Measurements from ENCODE around the gene NFIA.
A peak's percentile ranks its signal among the peaks of the same experiment; 100 is the strongest.
"Not testable (repeated sequence)": the region's sequence is repeated elsewhere in the genome, so short reads cannot be mapped to it uniquely, and the experiment has no call there.

NFIA gene

GRCh38 chr1:61453111-61453961, 371.0 kb downstream of the NFIA start:
- Histone ChIP-seq H3K27me3 (ENCODE audit: control insufficient read depth, insufficient read depth, low read length) (no peaks in the 10 kb centered on the region), H3K9me3 (ENCODE audit: control insufficient read depth, insufficient read depth, low read length) (no peaks in the 10 kb centered on the region), H3K4me3 (ENCODE audit: low read length) (no peak overlapping the region), H3K4me1 (ENCODE audit: control insufficient read depth, insufficient read depth, low read length) (no peaks in the 10 kb centered on the region), H3K36me3 (ENCODE audit: control insufficient read depth, insufficient read depth, low read length) (no peaks in the 10 kb centered on the region), H3K27ac (ENCODE audit: low read length) (no peak overlapping the region)
- DNase-seq (ENCODE audit: low read depth, low spot score) = peak; percentile 73
- no CpG with 5 or more reads among the region's 10 CpGs for WGBS (ENCODE audit: insufficient coverage, insufficient read length)

DNA sequence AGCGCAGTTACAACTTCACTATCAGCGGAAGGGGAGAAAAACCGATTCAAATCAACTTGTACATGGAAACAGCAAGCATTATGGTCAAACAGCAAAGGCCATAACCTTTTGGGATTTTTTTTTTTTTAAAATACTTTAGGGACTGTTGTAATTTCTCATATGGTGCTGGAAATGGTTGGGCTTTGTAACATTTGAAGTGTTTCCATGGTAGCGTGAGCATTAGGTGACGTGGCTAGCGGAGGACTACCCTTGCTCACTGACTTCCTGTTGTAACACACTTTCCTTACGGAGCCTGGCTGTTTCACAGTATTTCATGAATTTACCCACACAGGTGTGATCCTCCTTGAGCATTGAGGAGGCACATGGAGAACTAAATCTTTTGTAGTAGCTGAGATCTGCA, 373.0 kb downstream of the NFIA start:
- no peaks in the 10 kb centered on the region for H3K36me3 ChIP-seq (ENCODE audit: control insufficient read depth, insufficient read depth, low read length)
- no peak overlapping the region for H3K27ac ChIP-seq (ENCODE audit: low read length)
- H3K27me3 ChIP-seq (ENCODE audit: control insufficient read depth, insufficient read depth, low read length) = no peaks in the 10 kb centered on the region
- H3K9me3 ChIP-seq (ENCODE audit: control insufficient read depth, insufficient read depth, low read length) = no peaks in the 10 kb centered on the region
- DNase-seq (ENCODE audit: low read depth, low spot score) = no peak
- peaks cover 1% of the 10 kb centered on the region; the same call in 1 of the 2 replicates for H3K4me1 ChIP-seq (ENCODE audit: control insufficient read depth, insufficient read depth, low read length)
- WGBS (ENCODE audit: insufficient coverage, insufficient read length) = no CpG with 5 or more reads among the region's 7 CpGs
- no peak overlapping the region for H3K4me3 ChIP-seq (ENCODE audit: low read length)

DNA sequence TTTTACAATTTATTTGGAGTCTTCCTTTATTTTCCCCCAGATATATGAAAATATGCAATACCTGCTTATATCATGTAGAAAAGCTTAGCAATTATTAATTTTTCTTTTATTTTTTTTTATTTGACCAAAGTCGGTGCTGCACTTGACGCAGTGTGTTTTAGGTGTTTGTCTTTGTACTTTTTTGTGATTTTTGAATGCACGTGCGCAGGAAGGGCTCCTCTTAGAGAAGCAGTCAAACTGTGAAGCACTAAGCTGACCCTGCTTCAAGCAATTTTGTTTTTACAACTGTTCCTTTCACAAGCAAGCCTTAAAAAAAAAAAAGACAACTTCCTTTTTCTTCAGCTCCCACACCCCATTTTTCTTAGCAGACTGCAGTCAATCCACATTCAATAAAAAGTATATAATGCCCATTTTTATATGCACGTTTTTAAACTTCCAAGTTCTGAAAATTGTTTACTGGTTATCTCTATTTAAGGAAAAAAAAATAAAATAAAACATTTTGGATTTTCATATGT, 375.2 kb downstream of the NFIA start:
- WGBS (ENCODE audit: insufficient coverage, insufficient read length) = no CpG with 5 or more reads among the region's 5 CpGs
- no peaks in the 10 kb centered on the region for H3K36me3 ChIP-seq (ENCODE audit: control insufficient read depth, insufficient read depth, low read length)
- no peaks in the 10 kb centered on the region for H3K9me3 ChIP-seq (ENCODE audit: control insufficient read depth, insufficient read depth, low read length)
- no peak overlapping the region for H3K4me3 ChIP-seq (ENCODE audit: low read length)
- peaks cover 1% of the 10 kb centered on the region for H3K4me1 ChIP-seq (ENCODE audit: control insufficient read depth, insufficient read depth, low read length)
- no peak overlapping the region for H3K27ac ChIP-seq (ENCODE audit: low read length)
- DNase-seq (ENCODE audit: low read depth, low spot score) = no peak
- H3K27me3 ChIP-seq (ENCODE audit: control insufficient read depth, insufficient read depth, low read length) = no peaks in the 10 kb centered on the region

GRCh38 chr1:61459345-61459744, 377.0 kb downstream of the NFIA start:
- Histone ChIP-seq H3K4me1 (ENCODE audit: control insufficient read depth, insufficient read depth, low read length) (peaks cover 4% of the 10 kb centered on the region), H3K36me3 (ENCODE audit: control insufficient read depth, insufficient read depth, low read length) (no peaks in the 10 kb centered on the region), H3K4me3 (ENCODE audit: low read length) (no peak overlapping the region), H3K27ac (ENCODE audit: low read length) (no peak overlapping the region), H3K27me3 (ENCODE audit: control insufficient read depth, insufficient read depth, low read length) (no peaks in the 10 kb centered on the region), H3K9me3 (ENCODE audit: control insufficient read depth, insufficient read depth, low read length) (no peaks in the 10 kb centered on the region)
- DNase-seq (ENCODE audit: low read depth, low spot score) = no peak
- WGBS (ENCODE audit: insufficient coverage, insufficient read length) = no CpG with 5 or more reads among the region's 12 CpGs

GRCh38 chr1:61460191-61460590, 377.8 kb downstream of the NFIA start:
- H3K27ac ChIP-seq (ENCODE audit: low read length) = no peak overlapping the region
- DNase-seq (ENCODE audit: low read depth, low spot score) = no peak
- WGBS (ENCODE audit: insufficient coverage, insufficient read length) = no CpG with 5 or more reads among the region's 6 CpGs
- H3K4me3 ChIP-seq (ENCODE audit: low read length) = no peak overlapping the region
- H3K9me3 ChIP-seq (ENCODE audit: control insufficient read depth, insufficient read depth, low read length) = no peaks in the 10 kb centered on the region
- no peaks in the 10 kb centered on the region for H3K27me3 ChIP-seq (ENCODE audit: control insufficient read depth, insufficient read depth, low read length)
- peaks cover 4% of the 10 kb centered on the region for H3K4me1 ChIP-seq (ENCODE audit: control insufficient read depth, insufficient read depth, low read length)
- no peaks in the 10 kb centered on the region for H3K36me3 ChIP-seq (ENCODE audit: control insufficient read depth, insufficient read depth, low read length)

DNA sequence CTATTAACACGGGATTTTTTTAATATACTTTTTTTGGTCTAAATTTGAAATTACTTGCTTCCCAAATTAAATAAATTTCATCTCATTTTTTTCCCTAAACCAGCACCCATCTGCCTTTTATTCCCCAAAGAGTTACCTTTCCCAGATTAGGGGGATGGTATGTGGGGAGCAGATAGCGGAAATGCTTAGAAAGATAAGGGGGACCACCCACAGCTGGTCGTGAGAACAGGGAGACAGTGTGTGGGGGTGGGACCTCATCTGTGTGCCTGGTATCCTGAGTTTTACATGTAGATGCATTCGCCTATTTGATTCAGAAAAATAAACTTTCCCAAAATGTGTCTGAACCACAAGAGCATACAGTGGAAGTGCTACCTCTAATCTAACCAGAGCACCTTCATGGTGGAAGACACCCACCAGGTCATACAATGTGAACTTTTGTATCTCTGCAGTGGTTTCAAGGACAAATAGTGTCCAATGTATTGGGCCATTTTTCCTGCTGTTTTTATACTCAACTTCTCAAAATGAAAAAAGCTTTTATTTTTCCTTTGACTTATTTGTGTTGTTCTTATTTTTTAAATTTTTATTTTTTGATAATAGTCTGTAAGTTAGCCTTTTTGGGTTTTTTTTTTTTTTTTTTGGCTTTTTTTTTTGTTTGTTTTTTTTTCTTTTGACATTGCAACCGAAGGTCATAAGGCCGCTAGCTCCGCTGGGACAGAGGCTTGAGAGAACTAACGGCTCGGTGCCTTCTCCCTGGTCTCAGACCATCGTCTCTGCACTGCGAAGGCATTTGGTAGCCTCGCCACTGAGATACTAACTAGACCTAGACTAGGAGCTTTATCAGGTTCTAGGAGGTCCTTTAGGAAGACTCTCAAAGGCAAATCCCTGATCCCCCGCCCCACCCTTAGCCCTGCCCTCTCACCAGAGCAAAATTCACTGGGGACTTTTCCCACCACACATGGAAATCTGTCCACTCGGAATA, 379.3 kb downstream of the NFIA start:
- Histone ChIP-seq H3K36me3 (ENCODE audit: control insufficient read depth, insufficient read depth, low read length) (no peaks in the 10 kb centered on the region), H3K4me3 (ENCODE audit: low read length) (no peak overlapping the region), H3K27me3 (ENCODE audit: control insufficient read depth, insufficient read depth, low read length) (no peaks in the 10 kb centered on the region), H3K27ac (ENCODE audit: low read length) (no peak overlapping the region), H3K9me3 (ENCODE audit: control insufficient read depth, insufficient read depth, low read length) (no peaks in the 10 kb centered on the region), H3K4me1 (ENCODE audit: control insufficient read depth, insufficient read depth, low read length) (peaks cover 4% of the 10 kb centered on the region)
- DNase-seq (ENCODE audit: low read depth, low spot score) = no peak
- WGBS (ENCODE audit: insufficient coverage, insufficient read length) = no CpG with 5 or more reads among the region's 14 CpGs

- peaks cover 4% of the 10 kb centered on the region for H3K4me1 ChIP-seq (ENCODE audit: control insufficient read depth, insufficient read depth, low read length)
- H3K27ac ChIP-seq (ENCODE audit: low read length) = no peak overlapping the region
- H3K36me3 ChIP-seq (ENCODE audit: control insufficient read depth, insufficient read depth, low read length) = no peaks in the 10 kb centered on the region
- WGBS (ENCODE audit: insufficient coverage, insufficient read length) = no CpG with 5 or more reads among the region's 1 CpG
- no peak overlapping the region for H3K4me3 ChIP-seq (ENCODE audit: low read length)
- no peak for DNase-seq (ENCODE audit: low read depth, low spot score)
- no peaks in the 10 kb centered on the region for H3K27me3 ChIP-seq (ENCODE audit: control insufficient read depth, insufficient read depth, low read length)
- H3K9me3 ChIP-seq (ENCODE audit: control insufficient read depth, insufficient read depth, low read length) = no peaks in the 10 kb centered on the region
Measured at GRCh38 chr1:61462628-61463027, 380.3 kb downstream of the NFIA start.

DNA sequence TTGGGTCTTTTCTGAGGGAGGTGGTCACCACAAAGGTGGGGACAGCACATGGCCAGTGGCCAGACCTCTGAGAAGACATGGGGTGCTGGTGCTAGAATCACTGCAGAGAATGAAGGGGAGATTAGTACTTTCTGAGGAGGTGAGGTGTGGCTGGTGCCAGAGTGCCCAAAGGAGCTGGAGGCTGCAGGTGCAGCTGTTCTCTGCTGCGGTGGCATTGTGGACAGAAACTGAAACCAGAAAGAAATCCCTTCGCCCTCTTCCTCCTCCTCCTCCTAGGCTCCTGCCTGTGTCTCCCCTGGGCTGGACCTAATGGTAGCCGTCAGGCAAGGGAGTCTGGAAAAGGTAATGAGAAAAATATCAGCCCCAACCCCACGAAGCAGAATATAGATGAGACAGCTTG, 380.9 kb downstream of the NFIA start:
- WGBS (ENCODE audit: insufficient coverage, insufficient read length) = no CpG with 5 or more reads among the region's 4 CpGs
- H3K4me1 ChIP-seq (ENCODE audit: control insufficient read depth, insufficient read depth, low read length) = peaks cover 4% of the 10 kb centered on the region
- no peak overlapping the region for H3K4me3 ChIP-seq (ENCODE audit: low read length)
- DNase-seq (ENCODE audit: low read depth, low spot score) = no peak
- H3K36me3 ChIP-seq (ENCODE audit: control insufficient read depth, insufficient read depth, low read length) = no peaks in the 10 kb centered on the region
- H3K9me3 ChIP-seq (ENCODE audit: control insufficient read depth, insufficient read depth, low read length) = no peaks in the 10 kb centered on the region
- H3K27me3 ChIP-seq (ENCODE audit: control insufficient read depth, insufficient read depth, low read length) = no peaks in the 10 kb centered on the region
- no peak overlapping the region for H3K27ac ChIP-seq (ENCODE audit: low read length)

GRCh38 chr1:61467836-61468235, 385.5 kb downstream of the NFIA start:
- H3K4me1 ChIP-seq (ENCODE audit: control insufficient read depth, insufficient read depth, low read length); H3K36me3 ChIP-seq (ENCODE audit: control insufficient read depth, insufficient read depth, low read length); DNase-seq (ENCODE audit: low read depth, low spot score); H3K9me3 ChIP-seq (ENCODE audit: control insufficient read depth, insufficient read depth, low read length); H3K4me3 ChIP-seq (ENCODE audit: low read length); H3K27me3 ChIP-seq (ENCODE audit: control insufficient read depth, insufficient read depth, low read length); H3K27ac ChIP-seq (ENCODE audit: low read length): not testable (repeated sequence)
- no CpG with 5 or more reads among the region's 5 CpGs for WGBS (ENCODE audit: insufficient coverage, insufficient read length)

DNA sequence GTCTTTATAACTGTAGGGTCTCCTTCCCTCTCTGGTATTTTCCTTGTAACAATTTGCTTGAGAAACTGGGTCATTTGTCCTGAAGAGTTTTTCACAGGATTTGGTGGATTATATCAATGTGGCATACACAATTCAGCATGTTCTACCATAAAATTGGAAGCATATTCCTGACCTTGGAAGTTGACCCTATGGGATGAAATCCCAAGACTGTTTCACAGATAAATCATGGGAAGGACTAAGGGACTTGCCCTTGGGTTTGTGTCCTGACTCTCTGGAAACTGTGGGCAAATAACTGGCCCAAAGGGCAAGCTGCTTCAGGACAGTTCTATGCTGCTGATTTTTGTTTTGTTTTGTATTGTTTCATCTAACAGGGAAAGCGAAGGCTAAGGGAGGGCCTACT, 387.0 kb downstream of the NFIA start:
- Histone ChIP-seq H3K27ac (ENCODE audit: low read length) (no peak overlapping the region), H3K9me3 (ENCODE audit: control insufficient read depth, insufficient read depth, low read length) (no peaks in the 10 kb centered on the region), H3K4me1 (ENCODE audit: control insufficient read depth, insufficient read depth, low read length) (no peaks in the 10 kb centered on the region), H3K27me3 (ENCODE audit: control insufficient read depth, insufficient read depth, low read length) (peaks cover 8% of the 10 kb centered on the region; the same call in 1 of the 2 replicates), H3K4me3 (ENCODE audit: low read length) (no peak overlapping the region), H3K36me3 (ENCODE audit: control insufficient read depth, insufficient read depth, low read length) (no peaks in the 10 kb centered on the region)
- no CpG with 5 or more reads among the region's 1 CpG for WGBS (ENCODE audit: insufficient coverage, insufficient read length)
- no peak for DNase-seq (ENCODE audit: low read depth, low spot score)
